ENCODE measurements around the gene MARVELD1. TPM values are rescaled to one million over a fixed set of nuclear protein-coding genes. Genes with fewer than 3 reads are reported as not detected.

The MARVELD1 gene
- total RNA-seq, 4 donors from 2014 or later, result 3.5 to 10.3 (median 7.1) TPM

GRCh38 chr10:97743169-97743943, 29.8 kb downstream of the MARVELD1 start:
- no peak for DNase-seq
- Histone ChIP-seq H3K9me3 (no peaks in the 10 kb centered on the region), H3K36me3 (peaks cover 0 to 73% (median 0%) of the 10 kb centered on the region in 3 donors), H3K4me1 (peaks cover 0 to 8% (median 5%) of the 10 kb centered on the region in 4 donors), H3K4me3 (no peak overlapping the region), H3K27ac (no peak overlapping the region), H3K27me3 (no peaks in the 10 kb centered on the region)
- no peak for TF ChIP-seq POLR2A (IDR thresholded peaks at IDR 0.05)
- TF ChIP-seq, protein P1, sequence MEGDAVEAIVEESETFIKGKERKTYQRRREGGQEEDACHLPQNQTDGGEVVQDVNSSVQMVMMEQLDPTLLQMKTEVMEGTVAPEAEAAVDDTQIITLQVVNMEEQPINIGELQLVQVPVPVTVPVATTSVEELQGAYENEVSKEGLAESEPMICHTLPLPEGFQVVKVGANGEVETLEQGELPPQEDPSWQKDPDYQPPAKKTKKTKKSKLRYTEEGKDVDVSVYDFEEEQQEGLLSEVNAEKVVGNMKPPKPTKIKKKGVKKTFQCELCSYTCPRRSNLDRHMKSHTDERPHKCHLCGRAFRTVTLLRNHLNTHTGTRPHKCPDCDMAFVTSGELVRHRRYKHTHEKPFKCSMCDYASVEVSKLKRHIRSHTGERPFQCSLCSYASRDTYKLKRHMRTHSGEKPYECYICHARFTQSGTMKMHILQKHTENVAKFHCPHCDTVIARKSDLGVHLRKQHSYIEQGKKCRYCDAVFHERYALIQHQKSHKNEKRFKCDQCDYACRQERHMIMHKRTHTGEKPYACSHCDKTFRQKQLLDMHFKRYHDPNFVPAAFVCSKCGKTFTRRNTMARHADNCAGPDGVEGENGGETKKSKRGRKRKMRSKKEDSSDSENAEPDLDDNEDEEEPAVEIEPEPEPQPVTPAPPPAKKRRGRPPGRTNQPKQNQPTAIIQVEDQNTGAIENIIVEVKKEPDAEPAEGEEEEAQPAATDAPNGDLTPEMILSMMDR (IDR thresholded peaks at IDR 0.05), result no peak

- Histone ChIP-seq H3K4me1 (no peaks in the 10 kb centered on the region), H3K27me3 (no peaks in the 10 kb centered on the region), H3K36me3 (peaks cover 0 to 83% (median 0%) of the 10 kb centered on the region in 3 donors), H3K27ac (no peak overlapping the region), H3K9me3 (no peaks in the 10 kb centered on the region), H3K4me3 (no peak overlapping the region)
- DNase-seq, result no peak
- TF ChIP-seq, protein P1 (IDR thresholded peaks at IDR 0.05), result no peak
- TF ChIP-seq POLR2A (IDR thresholded peaks at IDR 0.05), result no peak
Observed at GRCh38 chr10:97744405-97745035, 31.0 kb downstream of the MARVELD1 start.

DNA sequence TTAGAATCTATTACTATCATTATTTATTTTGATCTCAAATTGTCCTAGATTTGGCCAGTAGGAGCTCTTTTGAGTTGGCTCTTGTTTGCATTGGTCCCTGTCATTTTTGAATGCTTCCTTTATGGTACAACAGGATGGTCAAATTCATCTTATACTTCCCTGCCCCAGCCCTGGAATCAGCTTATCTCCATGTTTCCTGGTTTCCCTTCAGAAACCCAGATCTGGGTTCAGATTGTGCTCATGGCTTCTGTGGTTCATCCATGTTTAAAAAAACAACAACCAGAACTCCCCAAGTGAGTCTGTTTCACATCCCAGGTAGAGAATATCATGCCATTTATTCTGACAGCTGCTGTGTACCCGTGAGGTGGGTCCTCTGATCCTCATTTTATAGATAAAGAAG, 34.0 kb downstream of the MARVELD1 start:
- peaks cover 0 to 95% (median 3%) of the 10 kb centered on the region in 3 donors for H3K36me3 ChIP-seq
- H3K4me3 ChIP-seq, result no peak overlapping the region
- no peak overlapping the region for H3K27ac ChIP-seq
- H3K9me3 ChIP-seq, result no peaks in the 10 kb centered on the region
- no peak for DNase-seq
- H3K4me1 ChIP-seq, result no peaks in the 10 kb centered on the region
- TF ChIP-seq, protein P1 (IDR thresholded peaks at IDR 0.05), result no peak
- no peak for TF ChIP-seq POLR2A (IDR thresholded peaks at IDR 0.05)
- H3K27me3 ChIP-seq, result no peaks in the 10 kb centered on the region

DNA sequence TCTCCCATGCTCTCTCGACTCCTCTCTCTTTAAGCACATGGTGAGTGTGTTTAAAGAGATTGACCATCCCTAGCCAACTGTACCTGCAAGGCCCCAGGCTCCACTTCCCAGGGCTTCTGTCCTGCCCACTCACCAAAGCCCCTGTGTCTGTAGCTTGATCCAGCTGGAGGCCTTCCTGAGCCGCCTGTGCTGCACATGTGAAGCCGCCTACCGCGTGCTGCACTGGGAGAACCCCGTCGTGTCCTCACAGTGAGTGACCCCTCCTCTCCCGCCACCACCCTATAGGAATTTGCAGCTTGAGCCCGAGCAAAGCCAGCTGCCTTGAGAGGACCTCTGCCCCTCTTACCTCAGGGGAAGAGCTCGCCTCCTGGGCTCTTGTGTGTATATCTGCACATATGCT, 34.6 kb downstream of the MARVELD1 start:
- Histone ChIP-seq H3K36me3 (peaks cover 0 to 95% (median 3%) of the 10 kb centered on the region in 3 donors), H3K4me1 (no peaks in the 10 kb centered on the region), H3K9me3 (no peaks in the 10 kb centered on the region), H3K27ac (no peak overlapping the region), H3K27me3 (no peaks in the 10 kb centered on the region), H3K4me3 (no peak overlapping the region)
- TF ChIP-seq, protein P1 (IDR thresholded peaks at IDR 0.05), result no peak
- TF ChIP-seq POLR2A (IDR thresholded peaks at IDR 0.05), result no peak
- DNase-seq, result no peak

DNA sequence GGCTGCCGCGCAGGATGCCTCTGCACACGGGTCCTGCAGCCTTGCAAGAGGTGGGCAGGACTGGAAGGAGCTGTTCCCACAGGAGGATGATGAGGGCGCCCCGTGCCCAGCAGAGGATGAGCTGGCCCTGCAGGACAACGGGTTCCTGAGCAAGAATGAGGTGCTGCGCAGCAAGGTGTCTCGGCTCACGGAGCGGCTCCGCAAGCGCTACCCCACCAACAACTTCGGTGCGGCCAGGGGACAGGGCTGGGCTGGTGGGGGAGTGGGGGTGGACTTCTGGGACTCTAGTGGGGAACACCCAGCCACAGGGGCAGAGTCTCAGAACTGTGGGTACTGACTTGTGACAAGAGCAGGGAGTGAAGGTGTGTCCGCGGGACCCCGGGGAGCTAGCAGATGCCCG, 39.4 kb downstream of the MARVELD1 start:
- H3K4me3 ChIP-seq, result no peak overlapping the region
- TF ChIP-seq, protein P1 (IDR thresholded peaks at IDR 0.05), result no peak
- no peak for TF ChIP-seq POLR2A (IDR thresholded peaks at IDR 0.05)
- H3K36me3 ChIP-seq, result peaks cover 0 to 98% (median 3%) of the 10 kb centered on the region in 3 donors
- H3K9me3 ChIP-seq, result no peaks in the 10 kb centered on the region
- no peaks in the 10 kb centered on the region for H3K4me1 ChIP-seq
- no peak overlapping the region for H3K27ac ChIP-seq
- no peak for DNase-seq
- H3K27me3 ChIP-seq, result no peaks in the 10 kb centered on the region

Measured in Peyer's patch (tissue), 4 donors.